Activated CD4-positive, alpha-beta T cell treated with anti-CD3 and anti-CD28 coated beads for 48 hours (primary cell): ENCODE data around the gene SMAP1.
"Not testable (repeated sequence)": the region's sequence is repeated elsewhere in the genome, so short reads cannot be mapped to it uniquely, and the experiment has no call there.

Source experiments
- DNase-seq: peaks from one replicate; pipeline ENCODE4 v3.0.0-alpha.2; 2020

Gene SMAP1

DNA sequence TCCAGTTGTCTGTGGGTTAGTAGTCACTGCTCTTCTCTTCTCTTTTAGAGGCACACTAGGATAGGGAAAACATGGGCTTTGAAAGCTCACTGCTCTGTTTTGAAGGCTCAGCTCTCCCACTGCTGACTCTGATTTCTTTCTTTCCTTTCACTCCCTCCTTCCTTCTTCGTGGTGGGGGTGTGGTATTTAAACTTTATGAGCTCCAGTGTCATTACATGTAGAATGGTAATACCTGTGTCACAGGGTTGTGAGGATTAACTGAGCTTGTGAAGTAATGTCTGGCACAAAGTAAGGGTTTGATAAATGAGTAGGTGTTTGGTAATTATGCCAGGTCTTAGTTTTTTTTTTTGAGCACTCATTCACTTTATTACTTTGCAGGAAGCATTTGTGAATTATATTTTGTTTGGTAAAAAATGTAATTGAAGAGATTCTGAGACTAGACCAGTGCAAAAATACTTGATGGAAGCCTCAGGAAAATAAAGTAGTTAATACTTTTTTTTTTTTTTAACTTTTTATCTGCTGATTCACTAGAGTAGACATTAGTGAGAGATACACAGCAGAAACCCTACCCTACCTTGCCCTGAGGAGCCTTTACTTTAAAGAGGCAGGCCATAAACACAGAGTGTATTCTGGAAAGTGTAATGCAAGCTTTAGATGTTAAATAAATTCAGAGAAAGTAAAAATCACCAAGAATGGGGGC is 17.3 kb downstream of the SMAP1 start:
- DNase-seq, result no peak

DNA sequence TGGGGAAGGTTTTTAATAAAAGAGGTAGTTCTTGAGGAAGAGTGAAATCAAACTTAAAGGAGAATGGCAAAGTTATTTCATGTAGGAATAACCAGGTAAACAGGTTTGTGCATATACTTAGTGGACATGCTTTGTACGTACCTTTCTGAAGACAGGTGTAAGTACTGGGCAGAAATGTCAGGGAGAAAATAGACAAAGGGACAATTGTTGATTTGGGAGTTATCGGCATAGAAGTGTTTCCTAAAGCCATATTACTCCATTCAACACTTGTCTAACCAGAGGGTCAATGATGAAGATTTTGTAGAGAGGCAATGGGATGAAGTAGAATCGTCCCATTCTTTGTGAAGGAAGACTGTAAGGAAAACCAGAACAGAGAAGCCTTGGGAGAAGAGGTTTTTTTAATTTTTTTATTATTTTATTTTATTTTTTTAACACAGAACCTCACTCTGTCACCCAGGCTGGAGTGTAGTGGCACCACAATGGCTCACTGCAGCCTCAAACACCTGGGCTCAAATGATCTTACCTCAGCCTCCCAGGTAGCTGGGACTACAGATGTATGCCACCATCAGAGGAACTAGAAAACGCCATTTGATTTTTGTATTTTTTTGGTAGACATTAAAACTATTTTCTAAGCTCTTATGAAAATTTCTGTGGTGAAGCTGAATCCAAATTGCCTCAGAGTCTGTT is 18.0 kb downstream of the SMAP1 start:
- no peak for DNase-seq

DNA sequence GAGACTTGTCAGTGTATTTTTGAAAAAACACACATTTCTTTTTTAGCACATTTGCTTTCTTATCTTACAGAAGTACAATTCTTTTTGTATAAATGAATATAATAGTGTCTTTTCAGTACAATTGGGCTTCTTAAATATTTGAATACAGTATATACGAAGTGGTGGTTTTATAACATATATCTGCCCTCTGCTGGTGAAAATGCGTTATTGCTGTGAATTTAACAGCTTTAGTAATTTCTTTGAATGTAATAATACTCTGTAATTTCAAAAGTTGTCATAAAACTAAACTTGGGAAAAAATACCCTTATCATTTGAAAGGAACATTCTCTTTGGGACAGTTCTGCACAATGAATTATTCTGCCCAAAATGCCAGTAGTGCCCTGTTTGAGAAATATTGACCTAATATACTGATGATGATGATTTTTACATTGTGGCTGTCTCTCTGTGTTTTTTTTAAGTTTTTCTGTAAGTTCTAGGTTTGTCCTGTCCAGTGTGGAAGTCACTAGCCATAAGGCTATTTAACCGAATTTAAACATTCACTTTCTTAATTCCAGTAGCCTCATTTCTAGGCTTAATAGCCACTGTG is 19.0 kb downstream of the SMAP1 start:
- no peak for DNase-seq

- no peak for DNase-seq
These were observed 26.2 kb downstream of the SMAP1 start for GRCh38 chr6:70693887-70694286.

DNA sequence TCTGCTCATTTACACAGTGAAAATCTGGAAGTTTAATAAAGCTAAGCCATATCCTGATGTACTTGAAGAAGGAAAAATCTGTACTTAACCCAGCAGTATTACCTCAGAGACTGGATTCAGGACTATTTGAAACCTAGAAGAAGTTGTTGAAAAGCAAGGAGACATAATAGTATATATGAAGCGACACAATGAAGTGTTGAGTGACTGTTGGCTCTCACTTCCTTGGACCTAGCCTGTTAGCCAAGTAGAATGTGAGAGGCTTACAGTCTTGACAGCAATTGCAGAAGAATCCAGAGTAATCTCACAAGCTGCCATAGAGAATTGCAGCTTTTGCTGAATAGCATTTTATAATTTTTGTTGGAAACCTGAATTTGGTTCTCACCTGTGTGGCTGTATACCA is 26.7 kb downstream of the SMAP1 start:
- DNase-seq, result no peak

GRCh38 chr6:70700922-70701876 is 33.5 kb downstream of the SMAP1 start:
- DNase-seq, result no peak

DNA sequence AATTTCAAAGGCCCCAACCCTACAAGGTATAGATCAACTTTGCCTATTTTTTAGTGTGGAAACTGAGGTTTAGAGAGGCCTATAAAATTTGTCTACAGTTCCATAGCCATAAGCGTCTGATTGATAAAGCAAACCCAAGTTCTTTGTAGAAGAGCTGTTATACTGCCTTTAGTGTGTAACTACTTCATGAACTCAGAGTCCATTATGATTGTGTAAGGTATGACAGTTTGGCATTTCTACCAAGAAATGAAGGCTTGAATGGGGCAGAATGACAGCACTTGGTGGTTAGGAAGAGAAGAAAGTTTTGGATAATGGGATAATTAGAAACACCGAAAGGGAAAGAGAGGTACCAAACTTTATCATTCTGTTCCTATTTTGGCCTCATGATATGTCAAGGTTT is 38.1 kb downstream of the SMAP1 start:
- DNase-seq, result no peak

- DNase-seq, result no peak
These were observed 38.9 kb downstream of the SMAP1 start for GRCh38 chr6:70706491-70707123.

DNA sequence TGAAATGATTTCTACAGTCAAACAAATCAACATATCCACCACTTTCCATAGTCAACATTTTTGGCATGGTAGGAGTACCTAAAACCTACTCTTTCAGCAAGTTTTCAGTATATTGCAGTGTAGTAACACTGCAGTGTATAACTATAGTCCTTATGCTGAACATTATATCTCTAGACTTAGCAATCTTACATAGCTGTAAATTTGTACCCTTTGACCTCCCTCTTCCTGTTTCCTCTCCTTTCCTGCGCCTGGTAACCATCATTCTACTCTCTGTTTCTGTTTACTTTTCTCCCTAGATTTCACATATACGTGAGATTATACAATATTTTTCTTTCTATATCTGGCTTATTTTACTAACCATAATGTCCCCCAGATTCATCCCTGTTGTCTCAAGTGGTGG is 40.2 kb downstream of the SMAP1 start:
- no peak for DNase-seq

GRCh38 chr6:70708448-70708847 is 40.8 kb downstream of the SMAP1 start:
- DNase-seq, result no peak

DNA sequence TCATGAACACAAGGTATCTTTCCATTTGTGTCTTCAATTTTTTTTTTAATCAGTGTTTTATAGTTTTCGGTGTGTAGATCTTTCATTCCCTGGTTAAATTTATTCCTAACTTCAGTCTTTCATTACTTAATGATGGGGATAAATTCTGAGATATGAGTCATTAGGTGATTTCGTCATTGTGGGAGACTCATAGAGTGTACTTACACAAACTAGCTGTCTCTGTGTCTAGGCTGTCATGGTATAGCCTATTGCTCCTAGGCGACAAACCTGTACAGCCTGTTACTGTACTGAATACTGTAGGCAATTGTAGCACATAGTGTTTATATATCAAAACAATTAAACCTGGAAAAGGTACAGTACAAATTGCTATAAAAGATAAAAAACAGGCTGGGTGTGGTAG is 42.1 kb downstream of the SMAP1 start:
- no peak for DNase-seq

DNA sequence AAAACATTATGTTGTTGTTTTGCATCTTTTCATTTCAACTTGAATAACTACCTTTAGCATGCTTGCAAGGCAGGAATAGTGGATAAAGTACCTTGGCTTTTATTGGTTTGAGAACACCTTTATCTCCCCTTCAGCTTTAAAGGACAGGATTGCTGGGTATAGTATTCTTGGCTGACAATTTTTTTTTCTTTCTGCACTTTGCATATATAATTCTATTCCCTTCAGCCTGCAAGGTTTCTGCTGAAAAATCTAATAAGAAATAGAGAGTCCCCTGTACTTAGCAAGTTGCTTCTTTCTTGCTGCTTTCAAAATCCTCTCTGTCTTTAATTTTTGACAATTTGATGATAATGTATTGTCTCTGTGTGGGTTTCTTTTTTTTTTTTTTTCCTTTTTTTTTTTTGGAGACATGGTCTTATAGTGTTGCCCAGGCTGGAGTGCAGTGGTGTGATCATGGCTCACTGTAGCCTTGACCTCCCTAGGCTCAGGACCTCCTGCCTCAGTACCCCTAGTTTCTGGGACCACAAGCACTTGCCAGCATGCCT is 47.1 kb downstream of the SMAP1 start:
- DNase-seq, result no peak

DNA sequence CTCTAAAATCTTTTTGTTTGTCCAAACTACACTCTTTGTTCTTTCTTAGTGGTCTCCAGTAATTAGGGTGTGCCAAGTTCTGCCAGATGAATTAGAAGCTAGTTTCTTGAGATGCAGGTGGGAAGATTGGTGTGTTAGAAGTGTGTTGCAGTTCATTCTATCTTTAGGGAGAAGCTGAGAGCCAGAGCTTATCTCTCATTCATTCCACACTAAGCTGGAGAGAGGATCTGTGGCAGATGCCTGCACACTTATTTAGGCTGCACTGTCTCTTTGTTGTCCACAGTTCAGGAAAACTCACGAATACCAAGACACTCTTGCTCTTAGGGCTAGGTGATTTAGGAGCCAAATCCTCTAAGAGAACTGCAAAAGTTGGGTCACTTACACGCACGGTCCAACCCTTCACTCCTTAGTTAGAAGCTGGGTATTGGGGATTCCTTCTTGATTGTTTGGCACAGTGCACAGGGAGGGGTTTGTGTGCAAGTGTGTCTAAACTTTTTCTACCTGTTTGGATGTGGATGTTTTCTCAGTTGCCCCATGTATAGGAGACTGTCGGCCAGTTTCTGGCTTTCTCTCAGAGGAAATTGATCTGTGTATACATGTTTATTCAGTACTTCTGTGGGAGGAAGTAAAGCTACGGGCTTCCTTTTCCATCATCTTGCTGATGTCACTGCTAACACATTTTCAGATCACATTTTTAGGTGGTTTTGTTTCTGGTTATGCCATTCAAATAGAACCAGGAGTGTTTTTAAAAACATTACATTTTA is 49.5 kb downstream of the SMAP1 start:
- no peak for DNase-seq

DNA sequence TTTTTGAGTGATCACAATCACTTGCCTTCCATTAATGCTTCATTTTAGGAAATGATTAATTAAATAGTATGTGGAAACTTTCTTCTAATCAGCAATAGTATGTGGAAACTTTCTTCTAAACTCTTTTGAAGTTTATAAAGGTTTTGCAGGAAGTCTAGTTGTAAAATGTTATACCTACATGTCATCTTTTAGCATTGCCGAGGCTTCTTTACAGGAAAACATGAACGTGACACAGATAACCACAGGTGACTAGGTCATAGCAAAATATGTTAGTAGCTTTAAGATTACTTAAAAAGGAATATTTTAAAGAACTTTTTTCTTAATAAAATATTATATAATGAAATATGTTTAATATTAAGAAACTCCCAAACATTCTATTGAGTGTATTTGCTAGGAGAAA is 56.8 kb downstream of the SMAP1 start:
- no peak for DNase-seq

- no peak for DNase-seq
These were observed 58.2 kb downstream of the SMAP1 start for GRCh38 chr6:70725817-70726415.

- no peak for DNase-seq
These were observed 66.7 kb downstream of the SMAP1 start for GRCh38 chr6:70734381-70734780.

- no peak for DNase-seq
These were observed 67.3 kb downstream of the SMAP1 start for GRCh38 chr6:70734979-70735378.

GRCh38 chr6:70735513-70735912 is 67.8 kb downstream of the SMAP1 start:
- DNase-seq, result no peak

DNA sequence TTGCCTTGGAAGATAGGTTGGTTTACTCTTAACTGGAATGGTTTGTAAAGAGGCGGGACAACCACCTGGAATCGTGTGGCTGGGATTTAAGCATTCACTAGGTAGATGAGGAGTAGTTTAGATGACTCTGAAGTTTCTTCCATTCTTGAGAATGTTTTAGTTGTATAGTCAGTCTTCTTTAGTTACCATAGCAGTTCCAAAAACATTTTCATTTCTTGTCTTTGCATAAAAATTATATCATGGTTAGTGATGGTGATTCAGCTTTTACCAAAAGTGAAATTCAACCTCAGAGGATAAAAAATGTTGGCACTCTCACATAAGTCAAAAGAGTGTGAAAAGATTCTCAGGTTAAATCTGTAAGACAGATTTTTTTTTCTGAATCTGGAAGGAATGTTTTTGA is 70.3 kb downstream of the SMAP1 start:
- no peak for DNase-seq

DNA sequence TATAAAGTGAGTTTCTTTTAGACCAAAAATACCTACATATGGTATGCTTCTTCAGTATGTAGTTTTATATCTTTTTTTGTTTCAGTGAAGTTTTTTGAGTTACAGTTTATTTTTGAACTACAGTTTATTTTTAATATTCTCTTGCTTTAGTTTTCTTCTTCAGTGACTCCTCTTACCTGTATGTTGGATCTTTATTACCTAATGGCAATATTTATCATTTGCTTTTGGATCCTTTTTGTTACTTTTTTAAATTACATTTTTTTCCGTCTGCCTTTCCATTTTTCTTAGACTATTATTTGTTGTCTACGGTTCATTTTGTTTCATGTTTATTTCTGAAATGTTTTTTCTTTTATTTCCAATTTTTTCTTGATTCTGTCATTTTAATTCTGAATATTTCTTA is 71.9 kb downstream of the SMAP1 start:
- DNase-seq, result no peak

DNA sequence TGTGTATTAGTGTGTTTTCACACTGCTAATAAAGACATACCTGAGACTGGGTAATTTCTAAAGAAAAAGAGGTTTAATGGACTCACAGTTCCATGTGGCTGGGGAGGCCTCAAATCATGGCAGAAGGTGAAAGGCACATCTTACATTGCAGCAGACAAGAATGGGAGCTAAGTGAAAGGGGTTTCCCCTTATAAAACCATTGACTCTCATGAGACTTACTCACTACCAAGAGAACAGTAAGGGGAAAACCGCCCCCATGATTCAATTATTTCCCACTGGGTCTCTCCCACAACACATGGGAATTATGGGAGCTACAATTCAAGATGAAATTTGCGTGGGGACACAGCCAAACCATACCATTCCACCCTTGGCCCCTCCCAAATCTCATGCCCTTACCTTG is 73.1 kb downstream of the SMAP1 start:
- DNase-seq, result not testable (repeated sequence)
